ENCODE data around the gene TCF7L1.

GRCh38 chr2:85259101-85259590 lies 126.0 kb downstream of the TCF7L1 start:
- TF ChIP-seq POLR2A (IDR thresholded peaks at IDR 0.05; ENCODE audit: low read length): no peak
- no peak for TF ChIP-seq GATA1 (IDR thresholded peaks at IDR 0.05; ENCODE audit: low read depth, low read length)

All from erythroblast (primary cell).